NCI-H526 (cell line): ENCODE results near the gene UFD1.

Experiments
- DNase-seq, 2 experiments: peaks; one replicate each; lab custom pipeline; 2025; lab: John Stamatoyannopoulos, UW

UFD1 gene

GRCh38 chr22:19424186-19424500 lies 54.9 kb downstream of the UFD1 start:
- no peak for DNase-seq

- no peak for DNase-seq
Measured at GRCh38 chr22:19422440-19423301, 56.3 kb downstream of the UFD1 start.

DNA sequence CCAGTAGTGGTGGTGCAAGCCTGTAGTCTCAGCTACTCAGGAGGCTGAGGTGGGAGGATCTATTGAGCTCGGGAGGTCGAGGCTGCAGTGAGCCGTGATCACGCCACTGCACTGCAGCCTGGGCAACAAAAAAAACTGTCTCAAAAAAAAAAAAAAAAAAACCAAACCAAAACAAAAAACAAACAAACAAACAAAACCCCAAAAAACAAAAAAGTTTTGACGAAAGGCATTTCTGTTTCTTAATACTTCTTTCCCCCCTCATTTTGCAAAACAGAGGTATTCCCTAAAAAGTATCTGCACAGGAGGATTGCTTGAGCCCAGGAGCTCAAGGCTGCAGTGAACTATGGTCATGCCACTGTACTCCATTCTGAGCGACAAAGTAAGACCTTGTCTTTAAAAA lies 58.7 kb downstream of the UFD1 start:
- no peak for DNase-seq

DNA sequence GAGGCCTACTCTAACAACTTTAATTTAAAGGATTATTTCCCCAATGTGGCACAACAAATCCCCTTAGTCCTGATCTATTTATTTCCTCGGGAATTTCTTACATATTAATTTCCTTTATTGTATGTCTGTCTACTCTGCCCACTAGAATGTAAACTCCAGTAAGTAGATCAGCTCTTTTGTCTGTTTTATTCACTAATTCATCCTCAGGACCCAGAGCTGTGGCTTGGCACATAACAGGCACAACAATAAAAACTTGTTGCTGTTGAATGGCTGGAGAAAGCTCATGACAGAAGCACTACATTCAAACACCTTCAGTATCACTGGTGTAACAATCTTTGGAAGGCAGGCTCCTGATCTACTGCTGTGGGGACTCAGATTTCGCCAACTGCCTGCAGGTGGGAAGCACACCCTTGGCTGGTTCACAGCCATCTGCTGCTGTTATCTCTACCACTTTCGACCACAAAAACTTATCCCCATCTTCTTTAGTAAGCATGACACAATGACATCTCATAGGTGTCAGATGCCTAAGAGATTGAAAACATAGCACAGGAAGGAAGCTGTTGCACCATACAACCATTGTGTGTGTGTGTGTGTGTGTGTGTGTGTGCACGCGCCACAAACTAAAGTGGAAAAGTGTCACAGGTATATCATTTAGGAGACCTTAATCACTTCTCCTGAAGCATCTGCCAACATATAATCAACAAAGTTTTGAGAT lies 59.4 kb downstream of the UFD1 start:
- DNase-seq = no peak

DNA sequence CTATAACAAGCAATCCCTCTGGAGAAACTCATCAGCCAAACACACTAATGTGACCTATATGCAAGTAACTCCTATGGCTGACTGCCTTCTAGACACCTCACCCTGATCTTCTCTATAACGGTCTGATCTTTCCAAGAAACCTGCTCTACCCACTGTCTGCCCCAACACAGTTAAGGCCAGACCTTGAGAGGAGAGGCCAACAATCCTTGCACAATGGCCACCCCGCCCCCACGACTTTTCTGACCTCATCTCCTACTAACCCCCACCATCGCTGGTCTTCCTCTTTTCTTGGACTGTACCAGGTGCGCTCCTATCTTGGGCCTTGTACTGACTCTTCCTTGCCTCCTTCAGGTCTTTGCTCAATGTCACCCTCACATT lies 59.9 kb downstream of the UFD1 start:
- no peak for DNase-seq

- no peak for DNase-seq
Measured at GRCh38 chr22:19412923-19413322, 66.1 kb downstream of the UFD1 start.

DNA sequence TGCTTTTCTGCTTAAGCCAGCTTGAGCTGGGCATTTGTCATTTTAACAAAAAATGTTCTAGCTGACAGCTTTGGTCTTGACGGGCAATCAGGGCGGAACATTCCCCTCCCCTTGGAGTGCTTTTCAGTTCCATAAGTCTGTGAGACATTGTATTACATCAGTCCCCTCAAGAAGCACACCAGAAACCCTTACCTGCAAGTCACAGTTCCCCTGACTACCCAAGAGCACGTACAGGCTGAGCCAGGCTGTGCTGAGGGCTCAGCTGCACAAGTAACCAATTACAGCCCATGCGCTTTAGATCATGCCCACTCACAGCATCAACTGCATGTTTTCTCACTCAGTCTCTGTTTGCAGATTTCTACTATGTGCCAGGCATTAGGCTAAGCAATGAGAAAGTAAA lies 66.5 kb downstream of the UFD1 start:
- no peak for DNase-seq

DNA sequence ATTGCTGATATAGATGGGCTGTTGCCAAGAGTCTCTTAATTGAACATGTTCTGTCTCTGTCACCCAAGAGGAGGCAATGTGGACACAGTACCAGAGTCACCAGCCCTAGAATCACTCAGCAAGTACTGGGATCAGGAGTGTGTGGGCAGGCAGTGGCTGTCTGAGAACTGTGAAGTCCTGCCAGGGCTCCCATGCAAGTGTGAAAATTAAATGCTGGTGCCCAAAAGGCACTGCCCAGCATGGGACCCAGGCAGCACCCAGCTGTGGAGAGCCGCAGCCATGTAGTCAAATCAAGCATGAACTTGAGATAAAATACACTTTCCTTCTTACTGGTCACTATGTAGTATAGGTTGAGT lies 67.3 kb downstream of the UFD1 start:
- no peak for DNase-seq

DNA sequence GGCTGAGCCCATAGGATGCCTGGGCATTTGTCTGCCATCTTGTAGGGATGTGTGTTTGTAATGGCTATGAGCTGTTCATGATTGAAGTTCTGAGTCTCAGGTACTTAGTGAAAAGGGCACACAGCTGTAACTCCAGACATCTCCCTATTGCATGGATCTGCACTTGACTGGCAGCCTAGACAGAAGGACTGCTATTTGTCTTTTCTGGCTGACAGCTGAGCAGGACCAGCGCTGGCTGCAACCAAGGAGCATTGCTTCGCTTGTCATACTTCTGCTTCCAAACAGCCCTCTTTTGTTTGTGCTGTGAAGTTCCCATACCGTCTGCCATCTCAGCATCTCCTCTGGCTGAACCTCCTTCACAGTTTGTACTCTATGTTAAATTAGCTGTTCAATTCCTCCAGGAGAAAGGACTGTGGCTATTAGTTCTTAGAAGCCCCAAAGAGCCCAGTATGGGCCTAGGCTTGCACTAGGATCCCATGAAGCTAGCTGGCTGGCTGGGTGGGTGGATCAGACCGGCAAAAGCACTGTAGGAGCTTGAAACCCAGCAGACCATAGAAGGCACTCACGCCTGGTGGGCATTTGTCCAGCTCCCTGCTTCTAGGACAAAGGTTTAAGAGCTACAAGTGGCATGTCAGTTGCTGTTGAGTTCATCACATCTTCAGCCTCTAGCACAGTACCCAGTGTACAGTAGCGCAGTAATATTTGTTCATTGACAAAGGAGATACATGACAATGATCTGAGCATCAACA lies 67.9 kb downstream of the UFD1 start:
- DNase-seq = no peak

GRCh38 chr22:19407649-19408606 lies 71.1 kb downstream of the UFD1 start:
- no peak for DNase-seq

GRCh38 chr22:19406846-19407245 lies 72.1 kb downstream of the UFD1 start:
- DNase-seq = no peak

GRCh38 chr22:19406281-19406811 lies 72.6 kb downstream of the UFD1 start:
- DNase-seq = no peak

DNA sequence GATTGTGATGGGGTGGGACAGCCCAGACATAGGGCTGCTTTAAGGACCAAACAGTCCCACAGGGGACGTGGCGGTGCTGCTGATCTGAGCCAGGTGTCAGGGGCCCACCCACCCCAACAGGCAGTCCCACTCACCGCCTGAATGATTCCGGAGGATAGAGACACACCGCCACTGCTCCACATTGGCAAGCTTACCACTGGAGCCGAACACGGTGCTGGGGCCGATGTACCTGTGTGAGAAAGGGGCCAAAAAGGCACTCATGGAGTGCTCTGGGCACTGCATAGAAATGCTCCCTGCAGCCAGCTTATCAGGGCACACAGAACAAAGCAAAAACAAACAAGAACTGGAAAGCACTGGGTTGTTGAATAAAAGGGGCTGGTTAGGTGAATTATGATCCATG lies 73.3 kb downstream of the UFD1 start:
- no peak for DNase-seq

DNA sequence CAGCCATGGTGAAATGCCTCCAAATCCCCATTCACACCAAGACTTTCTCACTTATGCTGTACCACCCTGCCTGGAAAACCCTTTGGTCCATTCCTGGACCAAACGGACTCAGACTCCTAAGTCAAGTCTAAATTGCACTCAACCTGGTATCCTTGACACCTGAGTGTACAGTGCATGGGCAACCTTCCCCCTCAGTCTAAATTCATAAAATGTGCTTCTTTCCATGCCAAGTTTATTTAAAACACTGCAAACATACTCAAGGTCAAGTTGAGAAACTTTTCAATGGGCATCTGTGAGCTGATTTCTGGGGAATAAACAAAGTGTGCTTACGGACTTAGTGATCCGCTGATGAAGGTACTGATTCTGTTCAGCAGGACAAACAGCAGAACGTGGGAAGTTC lies 73.9 kb downstream of the UFD1 start:
- DNase-seq = no peak

GRCh38 chr22:19404676-19405075 lies 74.3 kb downstream of the UFD1 start:
- DNase-seq = no peak

DNA sequence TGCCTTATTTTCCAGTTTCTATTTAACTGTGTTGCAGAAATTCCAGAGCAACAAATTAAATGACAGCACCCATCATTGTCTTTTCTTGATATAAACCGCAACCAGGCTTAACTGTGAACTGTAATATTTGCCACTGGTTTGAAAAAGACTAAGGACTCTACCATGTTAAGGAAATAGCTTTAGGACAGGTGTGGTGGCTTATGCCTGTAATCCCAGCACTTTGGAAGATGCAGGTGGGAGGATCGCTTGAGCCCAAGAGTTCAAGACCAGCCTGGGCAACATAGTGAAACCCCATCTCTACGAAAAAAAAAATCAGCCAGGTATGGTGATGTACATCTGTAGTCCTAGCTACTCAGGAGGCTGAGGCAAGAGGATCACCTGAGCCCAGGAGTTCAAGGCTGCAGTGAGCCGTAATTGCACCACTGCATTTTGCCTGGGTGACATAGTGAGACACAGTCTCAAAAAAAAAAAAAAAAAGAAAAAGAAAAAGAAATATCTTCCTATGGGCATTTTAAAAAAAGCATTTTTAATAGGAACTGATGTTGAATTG lies 76.3 kb downstream of the UFD1 start:
- no peak for DNase-seq

DNA sequence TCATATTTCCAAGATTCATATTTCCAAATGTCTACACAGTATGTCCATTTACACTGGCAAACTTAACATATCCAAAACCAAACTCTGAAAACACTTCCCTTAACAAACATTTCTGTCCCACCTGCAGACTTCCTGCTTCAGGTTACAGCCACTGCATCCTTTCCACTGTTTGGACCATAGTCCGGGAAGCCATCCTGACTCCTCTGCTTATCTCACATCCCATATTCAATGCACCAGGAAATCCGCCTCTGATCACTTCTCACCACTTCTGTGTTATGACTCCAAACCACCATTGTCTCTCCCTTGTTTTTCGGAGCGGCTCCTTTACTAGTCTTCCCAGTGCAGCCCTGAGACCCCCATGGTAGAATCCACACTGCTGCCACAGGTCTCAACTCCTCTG lies 77.5 kb downstream of the UFD1 start:
- no peak for DNase-seq

GRCh38 chr22:19400881-19401280 lies 78.1 kb downstream of the UFD1 start:
- no peak for DNase-seq
